Stomach (tissue), 4 donors: ENCODE data around the gene RARRES2.

Experiments
- CTCF ChIP-seq, 7 experiments: fragments of 450-650 bp in 4 of 7; fragments of 200-600 bp in 3 of 7; sonication (generic) in 3 of 7; IDR thresholded peaks; one replicate each; pipeline ENCODE4 v1.5.1; 2016 to 2019; ENCODE audit warnings: antibody characterized with exemption in 7 of 7, control low read depth in 2 of 7, mild to moderate bottlenecking in 1 of 7
- POLR2A ChIP-seq, 4 donors: fragments of 450-650 bp; IDR thresholded peaks; one replicate each; pipeline ENCODE4 v1.6.1; 2016; ENCODE audit warnings: antibody characterized with exemption in 4 of 4, control low read depth in 2 of 4, mild to moderate bottlenecking in 1 of 4, moderate library complexity in 1 of 4
- POLR2AphosphoS5 ChIP-seq, 3 donors: sonication (generic); formaldehyde crosslinking; IDR thresholded peaks; one replicate each; pipeline ENCODE4 v1.6.1; 2016; ENCODE audit warnings: antibody characterized with exemption in 3 of 3

- TF ChIP-seq CTCF (IDR thresholded peaks at IDR 0.05) (no peak), POLR2A (IDR thresholded peaks at IDR 0.05) (no peak), POLR2AphosphoS5 (IDR thresholded peaks at IDR 0.05) (no peak)
These were observed 28.0 kb downstream of the RARRES2 start for GRCh38 chr7:150313367-150313809.
